Measurements from ENCODE around the gene METTL6. TPM values are rescaled to one million over a fixed set of nuclear protein-coding genes. Genes with fewer than 3 reads are reported as not detected.
A peak's percentile ranks its signal among the peaks of the same experiment; 100 is the strongest.

Gene METTL6
- total RNA-seq, 1 experiment from 2014 or later: 25.6 TPM

GRCh38 chr3:15427981-15428380, 637 bp upstream of the METTL6 start:
- H3K27me3 Mint-ChIP-seq (ENCODE audit: low read depth): no peaks in the 10 kb centered on the region; the same call in 1 of the 2 replicates
- Histone ChIP-seq H3T11ph (ENCODE audit: low read length) (no peak overlapping the region), H4K5ac (ENCODE audit: insufficient read length, low read depth, low read length) (no peak overlapping the region), H2BK20ac (ENCODE audit: low read depth, low read length, poor library complexity, severe bottlenecking) (no peak overlapping the region), H3K56ac (ENCODE audit: insufficient read length, low read depth, low read length) (no peak overlapping the region), H4K8ac (replicated peaks; ENCODE audit: insufficient read length, low read depth, low read length) (no peak overlapping the region), H3K4me2 (ENCODE audit: insufficient read depth, insufficient read length, low read length) (peak overlapping the region; percentile 96), H3K27me3 (ENCODE audit: insufficient read depth, low read length) (no peaks in the 10 kb centered on the region), H4K91ac (ENCODE audit: insufficient read length, low read depth, low read length) (no peak overlapping the region), H3K79me1 (ENCODE audit: insufficient read depth, low read depth, low read length, poor library complexity, severe bottlenecking) (no peaks in the 10 kb centered on the region), H3K9ac (ENCODE audit: extremely low read depth, insufficient read length, low read length) (peak overlapping the region; percentile 66), H3K27ac (ENCODE audit: insufficient read length, low read depth, low read length) (no peak overlapping the region), H3K23me2 (ENCODE audit: insufficient read length, low read depth, low read length, poor library complexity, severe bottlenecking) (peaks cover 19% of the 10 kb centered on the region), H2BK5ac (ENCODE audit: insufficient read length, low read length) (no peak overlapping the region), H3K4me1 (ENCODE audit: insufficient read depth, low read length) (no peaks in the 10 kb centered on the region), H3K79me2 (ENCODE audit: insufficient read depth, low read length) (peaks cover 13% of the 10 kb centered on the region; the same call in 1 of the 2 replicates), H4K20me1 (ENCODE audit: control insufficient read depth, insufficient read depth, insufficient read length) (no peaks in the 10 kb centered on the region), H3K18ac (ENCODE audit: insufficient read length, low read depth, low read length) (no peak overlapping the region), H3K14ac (ENCODE audit: insufficient read depth, low read length) (no peak overlapping the region), H2BK12ac (ENCODE audit: insufficient read length, low read depth, low read length) (no peak overlapping the region), H2AK5ac (ENCODE audit: insufficient read length, low read length) (no peak overlapping the region), H3K9me3 (ENCODE audit: control insufficient read depth, low read depth, low read length) (no peaks in the 10 kb centered on the region), H2AFZ (ENCODE audit: low read length) (no peak overlapping the region), H2BK15ac (ENCODE audit: low read depth, low read length) (no peak overlapping the region), H3K23ac (ENCODE audit: insufficient read length, low read depth, low read length) (no peak overlapping the region), H3K4ac (ENCODE audit: low read depth, low read length) (no peak overlapping the region), H2BK120ac (ENCODE audit: low read depth, low read length, poor library complexity, severe bottlenecking) (no peak overlapping the region)
- H3K9me3 Mint-ChIP-seq: no peaks in the 10 kb centered on the region
- no peak for TF ChIP-seq CTCF (conservative IDR thresholded peaks at IDR 0.05)
- H3K36me3 Mint-ChIP-seq (ENCODE audit: insufficient read depth in 1 of 3, low read depth in 3 of 3): peaks cover 7 to 43% (median 41%) of the 10 kb centered on the region in 3 experiments; a peak in 6 of 7 replicates
- no CpG with 5 or more reads among the region's 11 CpGs for WGBS (ENCODE audit: extremely low coverage, insufficient read length, low lambda C conversion rate)
- peaks cover 23 to 24% of the 10 kb centered on the region in 2 experiments for H3K4me1 Mint-ChIP-seq
- peak overlapping the region; percentile 96 to 99 for H3K4me3 Mint-ChIP-seq
- DNase-seq: no peak
- H3K27ac Mint-ChIP-seq: peak overlapping the region; percentile 28 to 99 (median 99); a peak in 6 of 7 replicates
